NCI-H2171 (cell line): ENCODE data around the gene IFNK.
"Not testable (repeated sequence)": the region's sequence is repeated elsewhere in the genome, so short reads cannot be mapped to it uniquely, and the experiment has no call there.

Experiments
- DNase-seq: peaks from one replicate; lab custom pipeline; 2025; lab: John Stamatoyannopoulos, UW

The IFNK gene, protein sequence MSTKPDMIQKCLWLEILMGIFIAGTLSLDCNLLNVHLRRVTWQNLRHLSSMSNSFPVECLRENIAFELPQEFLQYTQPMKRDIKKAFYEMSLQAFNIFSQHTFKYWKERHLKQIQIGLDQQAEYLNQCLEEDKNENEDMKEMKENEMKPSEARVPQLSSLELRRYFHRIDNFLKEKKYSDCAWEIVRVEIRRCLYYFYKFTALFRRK

DNA sequence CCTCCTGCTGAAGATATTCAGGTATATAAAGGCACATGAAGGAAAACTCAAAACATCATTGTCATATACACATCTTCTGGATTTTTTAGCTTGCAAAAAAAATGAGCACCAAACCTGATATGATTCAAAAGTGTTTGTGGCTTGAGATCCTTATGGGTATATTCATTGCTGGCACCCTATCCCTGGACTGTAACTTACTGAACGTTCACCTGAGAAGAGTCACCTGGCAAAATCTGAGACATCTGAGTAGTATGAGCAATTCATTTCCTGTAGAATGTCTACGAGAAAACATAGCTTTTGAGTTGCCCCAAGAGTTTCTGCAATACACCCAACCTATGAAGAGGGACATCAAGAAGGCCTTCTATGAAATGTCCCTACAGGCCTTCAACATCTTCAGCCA lies at the start of gene IFNK:
Gene IFNK, plus strand, starts transcription at position 55 of the 400 bp plus-strand sequence. Its CDS starts 47 bp downstream, at position 102.
- no peak for DNase-seq

DNA sequence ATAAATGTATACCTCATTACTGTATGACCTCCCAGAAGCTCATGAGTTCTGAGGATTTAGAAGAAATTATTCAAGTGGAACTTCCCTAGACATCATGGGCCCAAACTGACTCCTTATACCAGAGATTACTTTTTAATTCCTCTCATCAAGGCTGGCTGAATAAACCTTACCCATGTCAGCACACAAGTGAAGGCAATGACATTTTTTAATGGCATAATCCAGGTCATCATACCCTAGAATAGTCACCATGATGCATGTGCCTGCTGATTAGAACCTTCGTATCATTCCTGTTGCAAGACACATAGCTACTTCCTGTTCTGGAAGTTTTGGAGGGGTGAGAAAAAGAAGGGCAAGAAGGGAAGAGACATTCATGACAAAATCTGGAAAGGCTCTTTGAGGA lies 49.8 kb upstream of the IFNK start:
- no peak for DNase-seq

DNA sequence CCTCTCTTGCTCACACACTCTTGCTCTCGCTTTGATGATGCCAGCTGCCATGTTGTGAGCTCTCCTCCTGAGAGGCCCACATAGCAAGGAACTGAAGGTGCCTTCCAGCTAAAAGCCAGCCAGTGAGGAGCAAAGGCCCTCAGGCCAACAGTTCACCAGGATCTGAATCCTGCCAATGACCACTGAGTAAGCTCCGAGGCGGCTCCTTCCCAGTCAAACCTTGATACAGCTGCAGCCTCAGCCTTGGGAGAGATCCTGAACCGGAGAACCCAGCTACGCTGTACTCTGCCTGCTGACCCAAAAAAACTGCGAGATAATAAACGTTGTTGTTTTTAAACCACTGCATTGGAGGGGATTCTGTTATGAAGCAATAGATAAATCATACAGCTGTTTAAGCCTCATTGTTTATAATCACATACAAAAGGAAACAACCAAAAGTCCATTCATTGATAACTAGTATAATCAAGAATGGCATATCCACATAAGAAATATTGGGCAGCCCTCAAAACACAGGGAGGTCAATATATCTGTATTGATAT lies 49.0 kb upstream of the IFNK start:
- DNase-seq, result no peak

DNA sequence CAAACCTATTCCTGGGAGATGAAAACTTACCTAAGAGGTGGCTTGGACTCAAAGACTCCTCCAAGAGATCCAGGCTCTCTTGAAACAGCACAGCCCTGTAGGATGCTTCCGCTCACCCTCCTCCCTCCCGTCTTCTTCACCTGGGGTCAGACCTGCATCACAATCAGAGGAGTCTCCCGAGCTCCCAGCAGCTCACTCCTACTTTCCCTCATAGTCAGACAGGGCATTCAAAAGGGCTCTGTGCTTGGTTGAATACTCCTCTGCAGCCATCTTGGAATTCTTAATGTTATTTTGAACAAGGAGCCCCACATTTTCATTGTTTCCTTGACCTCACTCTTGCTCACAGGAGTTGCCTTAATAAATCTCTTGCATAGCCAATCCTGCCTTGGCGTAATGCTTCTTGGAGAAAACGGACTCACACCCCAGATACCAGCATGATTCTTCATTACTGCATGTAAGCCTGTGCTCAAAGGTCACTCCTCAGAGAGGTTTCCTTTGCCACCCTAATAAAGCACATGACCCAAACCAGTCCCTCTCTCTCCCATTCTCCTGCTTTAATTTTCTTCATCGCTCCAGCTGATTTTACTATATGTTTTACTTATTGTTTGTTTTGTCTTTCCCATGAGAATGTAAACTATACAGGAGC lies 47.1 kb upstream of the IFNK start:
- DNase-seq, result no peak

DNA sequence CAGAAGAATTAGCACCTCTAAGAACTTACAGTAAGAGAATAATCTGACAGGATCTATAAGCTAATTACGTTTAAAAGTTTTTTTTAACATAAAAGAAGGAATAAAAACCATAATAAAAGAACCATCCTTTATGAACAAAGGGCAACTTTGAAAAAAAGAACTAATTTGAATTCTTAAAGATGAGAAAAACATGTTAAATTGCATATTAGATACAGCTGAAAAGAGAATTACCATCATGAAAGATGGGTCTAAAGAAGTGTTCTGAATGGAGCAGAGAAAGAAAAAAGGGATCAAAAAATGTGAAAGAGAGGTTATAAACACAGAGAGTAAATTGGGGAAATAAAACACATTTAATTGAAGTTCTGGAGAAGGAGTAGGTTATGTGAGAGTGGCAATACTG lies 45.8 kb upstream of the IFNK start:
- no peak for DNase-seq

DNA sequence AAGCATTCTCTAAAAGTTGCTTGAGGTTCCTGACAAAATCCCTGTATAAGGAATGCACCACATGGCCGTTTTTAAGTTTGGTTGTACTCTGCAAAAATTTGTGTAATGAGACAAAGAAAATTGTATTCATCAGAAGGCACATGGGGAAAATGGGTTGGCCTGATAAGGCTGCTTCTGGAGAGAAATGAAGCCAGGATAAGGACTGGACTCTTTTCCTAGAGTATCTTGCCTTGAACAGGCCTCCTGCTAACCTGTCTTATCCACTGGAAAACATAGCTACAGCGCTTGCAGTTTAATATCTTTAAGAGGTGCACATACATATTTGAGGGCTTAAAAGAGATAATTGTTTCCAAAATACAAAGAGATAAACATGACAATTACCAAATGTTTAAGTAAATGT lies 41.4 kb upstream of the IFNK start:
- no peak for DNase-seq

DNA sequence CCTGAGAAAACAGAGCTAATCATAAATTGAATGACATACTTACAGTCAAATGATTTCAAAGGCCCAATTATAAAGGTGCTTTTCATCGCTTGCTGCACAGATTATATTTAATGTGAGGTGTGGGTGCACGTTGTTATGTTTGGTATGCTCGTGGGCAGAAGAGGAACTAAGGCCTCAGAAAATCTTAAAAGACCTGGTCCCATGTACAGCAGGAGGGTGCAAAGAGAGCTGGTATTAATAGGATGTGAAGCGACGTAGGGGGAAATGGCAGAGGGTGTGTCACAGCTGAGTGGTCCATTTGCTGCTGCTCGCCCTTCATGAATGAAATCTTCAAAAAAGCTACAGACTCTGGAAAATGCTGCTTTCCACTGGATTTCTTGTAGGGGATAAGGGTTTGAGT lies 40.5 kb upstream of the IFNK start:
- DNase-seq, result no peak

DNA sequence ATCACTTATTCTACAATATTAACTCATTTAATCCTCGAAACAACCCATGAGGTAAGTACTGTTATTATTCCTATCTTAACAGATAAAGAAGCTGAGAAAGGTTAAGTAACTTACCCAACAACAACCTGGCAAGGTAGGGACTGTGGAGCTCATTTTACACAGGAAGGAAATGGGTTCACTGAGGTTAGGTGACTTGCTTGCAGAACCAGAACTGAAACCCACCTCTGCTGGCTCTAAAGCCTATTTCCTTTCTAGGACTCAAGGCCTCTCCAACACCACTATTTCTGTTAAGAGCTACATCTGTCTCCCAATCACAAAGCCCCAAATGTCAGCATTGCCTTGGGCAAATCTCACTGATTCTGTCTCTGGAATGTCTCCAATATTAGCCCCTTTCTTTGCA lies 38.9 kb upstream of the IFNK start:
- DNase-seq, result no peak

DNA sequence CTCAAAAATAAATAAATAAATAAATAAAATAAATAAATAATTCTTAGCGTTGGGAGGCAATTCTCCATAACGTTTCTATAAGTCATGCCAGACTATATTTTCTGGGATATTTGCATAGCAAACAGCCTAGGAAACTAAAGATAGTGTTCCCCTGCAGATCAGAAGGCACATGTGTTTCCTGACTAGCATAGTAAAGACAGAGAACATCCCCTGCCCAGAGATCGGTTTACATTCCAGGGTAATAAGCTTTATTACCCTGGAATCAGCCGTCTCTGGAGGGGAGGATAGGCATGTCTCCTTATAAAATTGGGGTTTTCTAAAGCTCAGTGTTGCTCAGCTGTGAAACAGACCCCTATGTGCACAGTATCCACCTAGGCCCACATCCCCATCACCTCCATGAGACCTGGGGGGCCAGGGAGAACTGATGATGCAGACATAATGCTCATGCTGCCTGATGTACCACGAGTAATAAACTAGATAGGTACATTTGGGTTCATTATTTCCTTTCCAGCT lies 36.9 kb upstream of the IFNK start:
- DNase-seq, result no peak

DNA sequence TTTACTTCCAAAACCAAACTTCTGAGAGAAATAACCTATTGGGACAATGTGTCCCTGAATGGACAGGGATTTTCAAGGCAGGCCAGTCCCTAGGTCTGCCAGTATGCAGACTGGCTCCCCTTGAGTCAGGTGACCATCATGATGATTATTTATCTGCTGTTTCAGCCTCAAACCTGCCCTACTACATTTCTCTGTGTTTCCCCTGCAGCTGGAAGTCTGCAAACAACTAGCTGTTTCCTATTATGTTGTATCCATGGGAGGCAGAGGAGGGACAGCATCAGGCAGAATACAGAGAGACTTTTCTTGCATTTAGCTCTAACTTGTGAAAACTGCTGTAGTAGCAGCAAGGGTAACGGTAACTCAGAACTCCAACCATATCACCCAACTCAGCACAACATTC lies 36.2 kb upstream of the IFNK start:
- no peak for DNase-seq

DNA sequence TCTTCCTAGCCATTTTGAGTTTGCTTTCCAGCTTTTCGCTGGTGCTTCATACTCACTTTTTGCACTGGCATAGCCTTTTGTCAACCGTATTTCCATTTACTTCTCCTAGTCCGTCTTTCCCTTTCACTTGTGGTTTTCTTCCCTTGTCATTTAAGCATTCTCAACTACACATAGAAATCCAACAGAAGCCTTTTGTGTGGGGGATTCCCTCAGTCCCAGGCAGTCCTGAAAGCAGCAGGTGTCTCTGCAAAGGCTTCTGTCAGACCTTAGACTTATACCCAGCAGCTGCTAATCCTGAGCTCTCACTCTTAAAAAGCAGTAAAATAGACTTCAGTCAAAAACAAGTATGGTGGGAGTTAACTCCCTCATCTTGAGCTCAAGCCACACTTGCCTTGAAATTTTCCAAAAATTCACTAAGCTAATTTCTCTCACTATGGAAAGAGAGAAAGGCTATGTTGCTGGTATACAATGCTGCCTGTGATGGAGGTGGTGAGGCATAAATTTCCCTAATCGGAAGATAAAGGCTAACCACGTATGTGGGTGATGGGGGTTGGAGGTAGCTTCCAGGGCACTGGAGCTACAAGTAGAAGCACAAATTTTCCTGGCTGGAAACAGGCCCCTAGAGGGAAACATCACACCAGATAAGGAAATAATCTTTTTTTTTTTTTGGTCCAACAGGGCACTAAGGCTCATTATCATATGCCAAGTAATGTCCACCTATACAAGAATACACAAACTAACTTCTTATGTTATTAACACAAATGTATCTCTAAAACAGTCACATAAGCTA lies 34.8 kb upstream of the IFNK start:
- DNase-seq, result no peak

DNA sequence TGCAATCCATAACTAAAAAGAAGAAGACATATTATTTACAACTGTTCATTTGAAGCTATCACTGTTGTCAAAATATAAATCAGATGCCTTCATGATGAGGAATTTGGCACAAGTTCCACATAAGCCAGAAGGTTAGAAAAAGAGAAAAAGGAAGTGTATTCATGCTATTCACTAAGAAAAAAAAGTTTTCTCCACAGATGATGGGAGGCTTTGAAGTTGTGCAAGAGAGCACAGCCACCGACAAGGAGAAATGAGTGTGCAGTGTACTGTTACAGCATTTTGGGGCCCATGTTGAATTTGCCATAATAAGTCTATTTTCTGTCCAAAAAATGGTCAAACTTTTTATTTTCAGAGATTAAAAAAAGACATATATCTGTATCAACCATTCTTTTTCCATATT lies 32.9 kb upstream of the IFNK start:
- no peak for DNase-seq

DNA sequence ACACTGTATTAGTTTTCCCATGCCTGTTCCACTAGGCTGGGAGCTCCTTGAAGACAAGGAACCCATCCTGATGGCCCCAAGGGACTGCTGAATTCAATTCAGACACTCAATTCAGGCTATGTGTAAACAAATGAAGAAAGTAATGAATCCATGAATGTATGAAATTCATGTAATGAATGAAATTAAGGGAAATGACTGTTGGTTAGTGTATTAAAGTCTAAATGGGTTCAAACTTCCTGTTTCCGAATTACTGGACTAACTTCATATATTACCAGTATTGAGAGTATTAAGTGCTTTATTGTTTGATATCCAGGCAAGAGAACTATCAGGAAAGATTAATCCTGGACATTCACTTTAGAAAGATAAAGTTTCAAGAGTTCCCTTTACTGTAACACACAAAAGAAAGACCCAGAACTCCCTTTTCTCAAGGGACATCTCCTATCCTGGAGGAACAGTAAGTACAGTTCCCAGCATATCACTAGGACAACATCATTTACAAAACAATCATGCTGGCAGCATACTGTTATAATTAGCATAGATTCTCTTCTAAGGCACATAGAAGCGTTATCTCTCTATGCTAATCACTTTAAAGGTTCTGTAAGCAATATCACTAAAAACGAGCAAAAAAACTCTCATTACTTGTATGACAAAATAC lies 28.5 kb upstream of the IFNK start:
- DNase-seq, result no peak

DNA sequence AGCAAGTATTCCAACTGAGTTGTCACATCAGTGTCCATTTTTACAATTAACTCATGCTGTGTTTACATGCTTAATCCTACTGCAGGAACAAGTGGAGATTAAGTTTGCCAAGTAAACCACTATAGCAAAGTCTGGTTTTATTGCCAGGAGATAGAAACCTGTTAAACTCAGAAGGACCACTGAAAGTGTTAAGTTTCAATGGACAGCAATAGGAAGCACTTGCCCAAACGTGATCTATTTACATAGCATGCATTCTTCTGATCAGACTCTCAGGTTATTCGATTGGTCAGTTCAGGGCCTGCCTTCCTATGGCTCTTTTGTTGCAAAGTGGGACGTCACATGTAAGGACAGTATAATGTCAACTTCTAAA lies 28.0 kb upstream of the IFNK start:
- no peak for DNase-seq

DNA sequence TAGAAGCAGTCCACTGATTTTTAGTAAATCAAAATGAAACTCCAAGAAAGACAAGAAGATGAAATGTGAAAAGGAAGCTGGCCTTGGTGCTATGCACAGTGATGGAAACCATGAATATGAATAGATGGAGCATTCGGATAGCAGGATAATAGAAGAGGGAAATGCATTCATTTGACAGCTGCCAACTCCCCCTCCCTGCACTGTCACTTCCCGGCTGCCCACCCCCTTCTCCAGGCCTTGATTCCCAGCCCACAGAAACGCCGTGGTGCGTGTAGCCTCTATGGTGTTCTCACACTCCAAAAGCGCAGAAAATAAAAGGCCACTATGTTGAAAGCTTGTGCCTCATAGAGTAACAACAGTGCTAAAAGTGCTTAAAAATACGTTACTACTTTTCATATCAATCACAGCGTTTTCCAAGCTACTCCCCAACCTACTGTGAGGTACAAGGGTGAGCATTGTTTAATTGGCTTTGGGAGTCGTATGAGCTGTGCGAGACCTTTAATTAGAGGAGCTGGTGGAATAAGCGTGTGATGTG lies 26.1 kb upstream of the IFNK start:
- DNase-seq, result no peak

DNA sequence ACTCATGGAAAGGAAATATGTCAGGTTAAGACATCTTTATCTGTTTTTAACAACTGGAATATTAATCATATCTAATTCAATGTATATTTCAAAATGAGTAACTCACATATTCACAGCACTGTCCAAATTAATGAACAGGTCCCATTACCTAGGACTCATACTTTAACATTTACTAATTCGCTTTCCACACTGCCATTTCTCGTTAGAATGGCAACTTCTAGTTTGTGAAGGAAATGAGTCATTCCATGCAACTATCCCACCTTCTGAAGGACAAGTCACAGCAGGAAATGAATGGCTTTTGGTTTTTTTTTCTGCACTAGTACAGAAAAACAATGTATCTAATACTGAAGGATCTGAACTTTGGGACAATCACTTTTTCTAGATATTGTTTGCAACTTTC lies 24.6 kb upstream of the IFNK start:
- no peak for DNase-seq

DNA sequence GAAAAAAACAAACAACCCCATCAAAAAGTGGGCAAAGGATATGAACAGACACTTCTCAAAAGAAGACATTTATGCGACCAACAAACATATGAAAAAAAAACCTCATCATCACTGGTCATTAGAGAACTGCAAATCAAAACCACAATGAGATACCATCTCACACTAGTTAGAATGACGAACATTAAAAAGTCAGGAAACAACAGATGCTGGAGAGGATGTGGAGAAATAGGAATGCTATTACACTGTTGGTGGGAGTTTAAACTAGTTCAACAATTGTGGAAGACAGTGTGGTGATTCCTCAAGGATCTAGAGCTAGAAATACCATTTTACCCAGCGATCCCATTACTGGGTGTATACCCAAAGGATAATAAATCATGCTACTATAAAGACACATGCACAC lies 23.2 kb upstream of the IFNK start:
- not testable (repeated sequence) for DNase-seq

DNA sequence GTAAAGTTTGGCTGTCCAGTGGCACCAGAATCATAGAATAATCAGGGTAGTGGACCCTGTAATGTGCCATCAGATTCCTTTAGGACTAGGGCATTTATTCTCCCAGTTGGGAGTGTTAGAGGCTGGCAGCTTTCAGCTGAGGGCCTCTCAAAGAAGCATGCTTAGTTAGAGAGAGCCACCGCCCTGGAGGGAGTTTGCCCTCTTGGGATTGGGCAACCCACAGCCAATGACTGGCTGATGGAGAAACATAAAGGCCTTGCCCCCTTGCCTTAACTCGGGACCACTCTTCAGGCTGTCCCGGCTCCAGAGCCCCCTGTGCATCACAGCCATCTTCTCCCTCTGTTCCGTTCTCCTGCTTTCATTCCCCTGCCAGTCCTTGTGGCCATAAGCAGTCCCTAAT lies 20.5 kb upstream of the IFNK start:
- DNase-seq, result no peak

DNA sequence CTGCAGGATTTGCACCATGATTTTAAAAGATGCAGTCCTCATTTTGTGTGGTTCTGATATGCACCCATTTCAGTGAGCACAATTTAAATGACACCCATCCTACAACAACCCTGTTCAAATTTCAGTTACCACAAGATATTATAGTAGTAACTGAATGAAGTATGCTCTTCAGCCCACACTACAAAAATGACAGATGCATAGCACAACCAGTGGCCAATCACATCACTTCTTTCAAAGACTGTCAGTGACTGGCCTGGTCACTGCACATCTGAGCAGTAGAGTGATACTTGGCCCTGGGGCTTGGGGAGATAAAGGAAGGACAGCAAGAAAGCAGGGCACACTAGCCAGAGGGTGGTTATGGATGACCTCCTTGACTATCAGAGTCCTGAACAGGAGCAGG lies 19.8 kb upstream of the IFNK start:
- DNase-seq, result no peak

DNA sequence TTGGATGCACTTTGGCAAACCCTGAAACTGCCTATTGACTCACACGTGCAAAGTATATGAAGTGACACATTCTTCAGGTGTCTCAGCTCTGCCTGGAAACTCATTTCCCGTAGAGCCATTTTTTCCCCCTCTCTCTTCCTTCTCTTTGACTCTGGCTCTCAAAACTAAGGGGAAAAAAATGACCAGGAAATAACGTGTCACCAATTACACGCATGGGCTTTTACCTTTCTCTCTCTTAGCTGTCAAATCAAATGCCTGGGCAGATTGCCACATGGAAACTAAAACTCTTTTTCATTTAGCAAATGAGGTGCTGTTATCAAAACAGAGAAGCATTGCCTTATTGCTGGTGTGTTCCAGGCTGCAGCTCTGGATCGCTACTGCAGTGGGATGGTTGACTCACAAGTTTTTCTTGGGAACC lies 18.3 kb upstream of the IFNK start:
- no peak for DNase-seq

DNA sequence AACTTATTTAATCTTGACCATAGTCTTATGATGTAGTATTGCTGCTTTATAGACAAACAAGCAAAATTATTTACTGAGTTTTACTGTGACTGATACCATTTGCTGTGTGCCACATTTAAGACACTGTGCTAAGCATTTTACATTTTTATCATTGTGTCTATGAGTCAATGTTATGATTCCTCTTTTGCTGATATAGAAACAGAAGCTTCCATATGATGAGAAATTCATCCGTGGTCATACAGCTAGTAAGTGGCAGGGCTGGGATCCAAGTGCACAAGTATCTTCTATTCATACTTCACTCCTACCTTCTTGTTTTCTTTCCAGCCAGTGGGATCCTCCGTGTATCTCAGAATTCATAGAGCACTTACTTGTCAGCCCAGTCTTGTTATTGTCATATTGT lies 17.1 kb upstream of the IFNK start:
- DNase-seq, result no peak

DNA sequence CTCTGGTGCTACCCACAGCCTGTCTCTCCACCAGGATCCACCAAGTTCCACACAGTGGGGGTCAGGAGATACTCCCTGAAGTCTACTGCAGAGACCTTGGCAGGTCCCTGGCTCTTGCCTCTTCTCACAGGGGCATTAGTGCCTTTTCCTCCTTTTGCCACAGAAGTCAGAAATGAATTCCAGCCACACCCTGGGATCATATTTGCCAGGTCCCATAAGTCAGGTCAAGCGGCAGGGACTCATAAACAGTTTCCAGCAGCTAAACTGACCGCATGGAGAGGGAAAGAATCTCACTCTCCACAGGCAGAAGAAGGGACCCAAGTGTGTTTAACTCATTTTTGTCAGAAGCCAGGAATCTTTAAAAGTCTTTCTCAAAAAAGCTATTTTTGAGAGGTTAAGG lies 13.3 kb upstream of the IFNK start:
- DNase-seq, result no peak
